NOMO-1 treated with dmso at 0.1 percent for 144 hours (cell line): ENCODE measurements around the gene SLC18A3.

Experiments used
- DNase-seq: peaks from one replicate; lab custom pipeline; 2025; ENCODE audit not compliant: unreplicated experiment; lab: John Stamatoyannopoulos, UW

Gene SLC18A3

DNA sequence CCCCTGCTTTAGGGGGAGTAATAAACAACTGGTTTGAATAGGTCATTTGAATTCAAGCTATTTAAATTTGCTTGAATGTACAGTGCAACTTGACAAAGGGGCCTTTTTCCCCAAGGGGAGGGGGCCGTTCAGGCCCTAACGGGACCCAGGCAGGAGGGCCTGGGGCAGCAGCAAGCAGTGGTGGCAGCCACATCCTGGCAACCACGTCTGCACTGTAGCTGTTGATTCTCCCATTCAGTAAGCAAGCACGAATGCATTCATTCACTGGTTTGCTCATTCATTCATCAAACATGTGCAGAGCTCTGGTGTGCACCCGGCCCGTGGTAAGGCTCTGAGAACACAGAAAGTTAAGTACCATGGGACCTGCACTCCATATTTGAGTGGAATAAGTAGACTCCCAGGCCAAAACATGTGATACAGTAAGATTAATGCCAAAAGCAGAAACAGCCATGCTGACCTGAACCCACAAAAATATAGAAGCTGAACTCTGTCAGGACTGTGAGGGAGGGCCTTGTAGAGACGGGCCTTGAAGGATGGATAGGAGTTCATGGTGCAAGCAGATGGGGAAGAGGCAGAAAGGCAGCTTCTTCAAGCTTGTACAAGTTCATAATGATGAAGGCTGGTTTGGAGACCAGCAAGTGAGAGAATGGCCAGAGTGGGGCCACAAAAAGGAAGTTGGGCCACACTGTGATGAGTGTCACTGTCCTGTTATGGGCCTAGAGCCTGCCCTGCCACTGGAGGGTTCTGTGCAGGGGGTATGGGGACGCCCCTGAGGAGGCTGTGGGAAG, 40.0 kb downstream of the SLC18A3 start:
- no peak for DNase-seq

DNA sequence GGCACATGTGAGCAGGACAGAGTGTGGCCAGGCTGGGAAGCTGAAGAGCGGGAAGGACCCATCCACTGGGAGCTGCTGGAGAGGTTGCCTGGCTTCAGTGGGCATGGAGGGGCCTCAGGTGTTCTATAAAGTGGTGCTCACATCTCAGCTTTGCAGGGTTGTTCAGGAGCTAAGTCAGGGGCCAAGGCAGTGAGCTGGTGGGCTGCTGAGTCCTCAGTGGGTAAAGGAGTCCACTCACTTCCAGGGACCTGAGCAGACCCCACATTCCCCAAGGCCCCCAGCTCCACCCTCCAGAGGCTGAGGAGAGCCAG, 40.6 kb downstream of the SLC18A3 start:
- DNase-seq, result no peak

DNA sequence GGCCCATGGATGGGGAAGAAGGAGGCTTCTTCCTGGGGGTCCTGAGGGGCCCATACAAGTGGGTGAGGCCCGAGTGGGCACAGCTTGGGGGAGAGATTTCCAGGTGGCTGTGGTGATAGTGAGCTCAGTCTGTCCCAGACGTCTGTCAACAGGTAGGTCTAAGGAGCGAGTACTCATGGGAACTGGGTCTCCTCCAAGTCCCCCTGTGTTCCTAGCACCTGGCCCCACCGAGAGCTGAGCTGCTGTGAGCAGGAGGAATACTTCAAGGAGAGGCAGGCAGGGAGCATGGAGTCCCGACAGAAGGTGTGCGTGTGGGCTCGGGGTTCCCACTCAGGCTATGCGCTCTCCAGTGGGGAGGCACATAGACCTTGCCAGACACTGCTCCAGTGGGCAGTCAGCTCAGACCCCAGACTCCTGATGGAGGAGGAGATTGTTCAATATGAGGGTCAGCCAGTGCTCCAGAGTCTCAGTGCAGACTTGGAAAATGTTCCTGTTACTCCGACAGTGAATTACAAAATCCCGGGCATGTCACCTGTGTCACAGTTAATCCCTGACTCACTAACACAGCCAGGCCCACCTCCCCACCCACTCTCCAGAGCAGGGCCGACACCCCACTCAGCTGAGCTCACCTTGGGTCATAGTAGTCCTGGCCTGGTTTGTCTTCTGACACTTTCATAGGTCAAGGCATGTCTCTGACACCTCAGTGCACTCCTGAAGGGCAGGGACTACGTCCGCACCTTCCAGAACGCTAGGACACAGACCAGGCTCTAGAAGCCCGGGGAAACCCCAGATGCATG, 41.1 kb downstream of the SLC18A3 start:
- DNase-seq, result no peak

DNA sequence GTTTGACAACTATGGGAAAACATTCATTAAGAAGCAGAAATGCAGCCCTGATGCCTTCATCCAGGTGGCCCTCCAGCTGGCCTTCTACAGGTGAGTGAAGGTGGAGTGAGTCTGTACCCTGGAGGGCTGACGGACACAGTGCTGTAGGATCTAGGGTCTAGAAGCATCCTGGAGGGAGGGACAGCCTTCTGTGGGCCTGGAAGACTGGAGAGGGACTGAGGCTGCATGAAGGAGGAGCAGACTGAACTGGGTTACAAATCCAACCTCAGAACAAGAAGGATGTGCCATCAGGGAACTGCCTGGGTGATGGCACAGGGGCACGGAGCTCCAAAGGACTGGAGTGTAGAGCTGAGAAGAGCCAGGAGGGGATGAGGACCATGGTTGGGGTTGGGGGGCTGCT, 41.8 kb downstream of the SLC18A3 start:
- no peak for DNase-seq

DNA sequence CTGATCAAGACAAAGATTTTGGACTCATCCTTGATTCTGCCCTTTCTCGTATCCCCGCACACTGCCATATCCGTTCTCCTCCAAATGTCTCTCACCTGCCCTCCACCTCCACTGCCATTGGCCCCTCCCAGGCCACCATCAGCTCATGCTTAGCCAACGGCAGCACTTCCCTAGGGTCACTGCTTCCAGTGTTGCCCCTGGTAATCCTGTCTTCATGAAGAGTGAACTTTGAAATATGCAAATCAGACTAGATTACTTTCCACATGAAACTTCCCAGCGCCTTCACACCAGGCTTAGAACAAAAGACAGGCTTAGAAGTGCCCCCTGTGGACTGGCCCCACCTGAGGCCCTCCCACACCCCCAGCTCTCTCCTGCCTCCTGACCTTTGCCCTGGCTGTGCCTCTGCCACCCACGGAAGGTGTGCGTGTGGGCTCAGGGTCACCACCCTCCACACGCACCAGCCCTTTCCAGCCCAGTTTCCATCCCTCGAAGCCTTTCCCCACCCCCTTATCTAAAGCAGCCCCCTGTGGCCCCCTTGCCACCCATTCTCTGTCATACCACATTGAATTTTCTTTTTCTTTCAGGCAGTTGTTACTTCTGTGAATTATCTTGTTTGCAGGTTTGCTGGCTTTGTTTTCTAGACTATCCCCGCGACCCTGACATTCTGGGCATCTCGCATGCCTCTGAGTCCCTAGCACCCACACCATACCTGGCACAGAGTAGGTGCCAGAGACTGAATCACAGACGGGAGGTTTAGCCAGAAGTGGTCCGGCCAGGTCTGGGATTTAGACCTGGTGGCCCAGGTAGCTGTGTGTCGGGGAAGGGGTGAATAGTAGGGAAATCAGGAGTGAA, 42.5 kb downstream of the SLC18A3 start:
- DNase-seq, result no peak

DNA sequence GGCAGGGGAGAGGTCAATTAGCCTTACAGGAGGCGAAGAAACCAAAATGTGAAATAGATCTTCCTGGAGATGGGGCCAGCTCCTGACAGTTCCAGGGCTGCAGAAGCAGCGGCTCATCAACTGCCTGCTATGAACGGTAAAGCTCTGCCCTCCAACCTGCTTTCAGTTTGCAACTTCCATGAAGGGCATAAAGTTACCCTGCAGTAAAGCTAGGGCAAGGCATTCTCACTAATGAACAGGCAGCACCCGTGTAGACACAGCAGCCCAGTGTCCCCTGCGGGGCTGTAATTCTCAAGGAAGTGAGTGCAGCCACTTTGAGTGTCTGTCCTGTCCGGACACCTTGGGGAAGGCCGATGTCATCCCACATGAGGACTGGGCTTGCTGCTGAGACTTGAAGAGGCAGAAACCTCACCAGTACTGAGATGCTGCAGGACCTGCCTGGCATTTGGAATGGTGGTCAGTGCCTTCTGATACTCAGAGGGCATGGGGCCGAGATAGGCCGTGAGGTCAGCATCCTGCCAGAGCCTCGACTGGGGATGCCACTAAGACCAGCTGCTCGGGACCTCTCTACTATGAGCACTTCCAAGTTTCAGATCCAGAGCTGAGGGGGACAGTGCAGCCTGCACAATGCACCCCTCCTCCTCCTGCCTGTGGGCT, 43.3 kb downstream of the SLC18A3 start:
- no peak for DNase-seq

DNA sequence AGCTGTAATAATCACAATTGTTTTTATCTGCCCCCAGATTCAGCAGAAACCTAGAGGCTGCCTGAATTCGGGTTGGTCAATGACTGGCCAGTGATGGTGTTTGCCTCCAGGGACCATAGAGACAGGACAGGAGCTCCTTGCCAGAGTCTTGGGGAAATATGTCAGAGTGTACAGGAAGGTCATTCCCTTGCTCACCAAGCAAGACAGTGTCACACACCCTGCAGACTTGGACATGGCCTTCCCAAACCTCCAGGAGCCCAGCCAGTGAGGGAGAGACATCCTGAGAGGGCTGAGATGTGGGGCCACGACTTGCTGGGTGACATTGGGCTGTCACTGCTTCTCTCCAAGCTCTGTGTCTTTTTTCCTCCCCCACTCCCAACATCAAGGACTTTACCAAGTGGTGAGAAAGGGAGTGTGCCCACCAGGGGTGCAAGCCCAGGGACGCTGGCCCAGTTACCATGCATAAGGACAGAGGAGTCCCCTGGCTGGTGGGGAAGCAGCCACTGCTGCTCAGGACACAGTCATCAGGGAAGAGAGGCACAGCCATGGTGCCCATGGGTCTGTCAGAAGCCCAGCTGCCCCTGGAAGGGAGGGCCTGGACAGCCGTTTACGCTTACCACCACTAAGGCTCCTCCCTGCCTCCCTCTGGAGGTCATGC, 44.1 kb downstream of the SLC18A3 start:
- no peak for DNase-seq

DNA sequence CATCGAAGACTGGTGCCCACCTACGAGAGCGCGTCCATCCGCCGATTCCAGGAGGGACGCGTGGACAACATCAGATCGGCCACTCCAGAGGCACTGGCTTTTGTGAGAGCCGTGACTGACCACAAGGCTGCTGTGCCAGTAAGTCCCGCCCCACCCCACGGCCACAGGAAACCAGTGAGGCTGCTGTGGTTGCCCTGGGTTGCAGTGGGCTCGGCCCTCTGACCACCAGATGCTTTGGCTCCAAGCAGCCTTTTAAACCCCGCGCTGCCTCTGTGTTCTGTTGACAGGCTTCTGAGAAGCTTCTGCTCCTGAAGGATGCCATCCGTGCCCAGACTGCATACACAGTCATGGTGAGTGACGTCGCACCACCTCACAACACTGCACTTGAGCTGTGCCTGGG, 45.0 kb downstream of the SLC18A3 start:
- no peak for DNase-seq

DNA sequence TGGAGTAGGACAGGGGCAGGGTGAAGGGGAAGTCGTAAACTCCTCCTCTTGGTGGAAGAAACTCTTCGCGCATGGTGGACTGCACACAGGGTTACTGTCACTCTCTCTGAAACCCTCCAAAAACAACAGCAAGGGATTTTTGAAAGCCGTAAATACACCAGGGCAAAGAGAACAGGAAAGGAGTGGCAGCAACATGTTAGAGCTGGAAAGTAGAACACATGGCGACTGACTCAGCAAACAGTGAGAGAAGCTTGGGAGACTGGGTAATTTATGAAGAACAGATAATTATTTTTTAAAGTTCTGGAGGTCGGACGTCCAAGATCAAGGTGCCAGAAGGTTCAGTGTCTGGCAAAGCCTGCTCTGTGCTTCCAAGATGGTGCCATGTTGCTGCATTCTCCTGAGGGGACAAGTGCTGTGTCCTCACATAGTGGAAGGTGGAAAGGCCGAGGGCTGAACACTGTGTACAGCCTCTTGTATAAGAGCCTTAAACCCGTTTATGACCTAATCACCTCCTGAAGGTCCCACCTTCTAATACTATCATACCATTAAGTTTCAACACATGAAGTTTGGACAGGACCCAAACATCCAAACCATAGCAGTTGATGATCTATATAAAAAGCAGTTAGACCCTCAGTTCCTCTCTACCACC, 46.9 kb downstream of the SLC18A3 start:
- no peak for DNase-seq

DNA sequence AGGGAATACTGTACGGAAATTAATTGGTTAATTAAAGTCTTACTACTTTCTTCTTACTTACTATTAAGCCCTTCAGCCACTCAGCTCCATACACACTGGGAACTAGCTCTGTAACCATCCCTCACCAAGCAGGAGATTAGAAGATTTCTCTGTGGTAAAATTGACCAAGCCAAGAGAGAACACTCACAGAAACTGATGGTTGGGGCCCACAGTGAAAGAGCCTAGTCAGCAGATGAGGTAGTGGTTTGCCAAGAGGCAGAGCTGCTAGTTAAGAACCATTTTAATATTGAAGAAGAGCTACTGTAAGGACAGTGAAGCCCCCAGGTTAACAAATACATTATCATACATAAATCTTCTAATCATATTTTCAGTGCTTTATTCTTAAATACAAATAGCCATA, 47.5 kb downstream of the SLC18A3 start:
- no peak for DNase-seq

DNA sequence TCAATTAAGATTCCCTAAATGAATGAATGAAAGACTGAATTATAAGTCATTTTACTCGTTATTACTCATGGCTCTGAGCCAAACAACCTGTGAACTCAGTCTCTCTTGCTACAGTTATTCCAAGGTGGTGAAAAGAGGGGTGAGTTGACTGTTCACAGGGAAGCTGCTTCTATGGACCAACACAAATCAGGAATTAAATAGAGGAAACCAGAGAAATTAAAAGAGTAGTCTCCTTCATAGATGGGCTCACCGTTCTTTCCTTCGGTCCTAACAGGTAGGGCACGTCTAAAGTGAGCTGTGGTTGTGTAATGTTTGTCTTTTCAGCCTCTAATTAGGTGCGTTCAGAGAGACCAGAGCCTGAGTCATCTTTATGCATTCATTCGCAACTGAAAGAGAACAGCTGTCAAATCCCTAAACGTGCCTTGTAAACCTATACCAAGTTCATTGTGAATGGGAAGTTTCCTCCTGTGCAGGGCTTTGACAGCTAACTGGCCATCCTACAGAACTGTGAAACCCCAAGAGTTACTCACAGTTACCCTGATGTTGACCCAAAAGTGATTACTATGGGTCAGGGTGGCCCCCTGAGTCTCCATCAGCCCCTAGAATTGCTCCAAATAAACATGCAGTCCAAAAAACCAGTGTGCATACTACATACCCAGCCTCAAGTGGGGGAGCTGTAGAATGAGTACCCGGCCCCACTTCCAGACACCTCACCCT, 51.2 kb downstream of the SLC18A3 start:
- no peak for DNase-seq
